GM12873 (cell line): ENCODE results near the gene MARK4.

Source experiments
- TF ChIP-seq, protein P1 (sequence below): IDR thresholded peaks from 2 replicates; pipeline ENCODE4 v1.5.1; 2012; ENCODE audit warnings: low read depth, mild to moderate bottlenecking, moderate library complexity, low read length, control low read depth; ENCODE audit not compliant: insufficient read depth; ENCODE audit errors: missing control alignments

The MARK4 gene

DNA sequence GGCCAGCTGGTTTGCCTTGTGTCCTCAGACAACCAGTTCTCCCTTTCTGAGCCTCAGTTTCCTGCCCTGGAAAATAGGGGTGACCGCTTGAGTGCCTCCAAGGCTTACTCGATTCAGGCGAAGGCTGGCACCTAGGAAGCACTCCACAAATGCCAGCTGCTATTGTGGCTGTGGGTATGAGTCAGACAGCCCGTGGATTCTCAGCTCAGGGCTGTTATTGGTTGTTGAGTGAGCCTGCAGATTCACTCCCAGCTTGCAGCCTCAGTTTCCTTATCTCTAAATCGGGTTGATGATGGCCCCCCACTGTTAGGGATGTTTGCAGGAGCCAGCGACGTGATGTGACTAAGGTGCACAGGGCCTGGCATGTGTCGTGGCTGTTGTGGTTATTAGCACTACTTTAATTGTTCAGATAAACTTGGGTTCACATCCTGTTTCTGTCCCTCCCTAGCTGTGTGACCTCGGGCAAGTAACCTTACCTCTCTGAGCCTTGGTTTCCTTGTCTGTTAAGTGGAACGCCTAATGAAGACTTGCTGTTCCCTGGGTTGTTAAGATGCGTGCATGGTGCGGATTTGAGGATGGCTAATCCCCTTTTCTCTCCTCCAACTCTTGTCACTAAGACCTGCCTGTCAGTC, 2.4 kb downstream of the MARK4 start:
- TF ChIP-seq, protein P1, sequence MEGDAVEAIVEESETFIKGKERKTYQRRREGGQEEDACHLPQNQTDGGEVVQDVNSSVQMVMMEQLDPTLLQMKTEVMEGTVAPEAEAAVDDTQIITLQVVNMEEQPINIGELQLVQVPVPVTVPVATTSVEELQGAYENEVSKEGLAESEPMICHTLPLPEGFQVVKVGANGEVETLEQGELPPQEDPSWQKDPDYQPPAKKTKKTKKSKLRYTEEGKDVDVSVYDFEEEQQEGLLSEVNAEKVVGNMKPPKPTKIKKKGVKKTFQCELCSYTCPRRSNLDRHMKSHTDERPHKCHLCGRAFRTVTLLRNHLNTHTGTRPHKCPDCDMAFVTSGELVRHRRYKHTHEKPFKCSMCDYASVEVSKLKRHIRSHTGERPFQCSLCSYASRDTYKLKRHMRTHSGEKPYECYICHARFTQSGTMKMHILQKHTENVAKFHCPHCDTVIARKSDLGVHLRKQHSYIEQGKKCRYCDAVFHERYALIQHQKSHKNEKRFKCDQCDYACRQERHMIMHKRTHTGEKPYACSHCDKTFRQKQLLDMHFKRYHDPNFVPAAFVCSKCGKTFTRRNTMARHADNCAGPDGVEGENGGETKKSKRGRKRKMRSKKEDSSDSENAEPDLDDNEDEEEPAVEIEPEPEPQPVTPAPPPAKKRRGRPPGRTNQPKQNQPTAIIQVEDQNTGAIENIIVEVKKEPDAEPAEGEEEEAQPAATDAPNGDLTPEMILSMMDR: no peak

DNA sequence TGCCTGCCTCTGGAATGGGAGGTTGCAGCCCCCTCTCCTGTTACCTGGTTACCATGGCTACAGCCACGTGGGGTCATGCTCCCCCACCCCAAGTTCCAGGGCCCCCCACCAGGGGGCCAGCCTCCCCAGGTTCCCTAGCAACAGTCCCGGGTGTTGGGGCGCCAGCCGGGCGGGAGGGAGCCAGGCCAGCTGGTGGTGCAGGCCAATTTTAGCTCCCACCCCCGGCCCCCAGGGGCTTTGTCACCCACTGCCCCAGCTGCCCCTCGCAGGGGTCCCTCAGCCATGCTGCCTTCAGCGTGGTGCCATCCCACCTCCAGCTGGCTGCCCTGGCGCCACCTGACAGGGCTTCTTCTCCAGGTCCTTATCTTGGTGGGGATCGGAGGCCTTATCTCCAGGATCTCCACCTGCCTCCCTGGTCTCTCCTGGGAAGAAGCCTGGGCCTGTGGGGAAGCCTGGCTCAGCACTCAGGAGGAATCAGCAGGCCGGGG, 3.0 kb downstream of the MARK4 start:
- TF ChIP-seq, protein P1: peak; percentile 53

DNA sequence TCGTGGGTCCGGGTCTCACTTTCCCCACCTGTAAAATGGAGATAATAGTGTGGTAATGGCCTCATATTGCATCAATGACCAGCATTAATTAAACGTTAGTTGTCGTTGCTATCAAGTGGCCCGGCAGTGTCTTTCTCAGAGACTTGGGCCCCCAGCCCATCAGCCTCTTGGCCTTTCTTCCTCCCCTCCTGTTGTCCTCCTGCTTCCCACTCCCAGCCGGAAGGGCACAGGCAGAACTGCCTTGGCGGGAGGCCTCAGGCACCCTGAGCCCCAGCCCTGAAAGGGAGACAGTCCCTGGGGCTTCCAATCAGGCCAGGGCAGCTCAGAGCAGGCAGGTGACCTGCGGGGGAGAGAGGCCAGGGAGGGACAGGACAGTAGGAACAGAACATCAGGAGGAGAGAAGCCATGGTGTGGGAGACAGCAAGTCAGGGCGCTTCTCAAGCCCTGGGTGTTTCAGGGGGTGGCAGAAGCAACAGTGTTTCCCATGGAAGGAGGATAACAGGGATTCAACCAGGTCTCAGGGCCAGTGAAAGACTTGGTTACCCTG, 4.6 kb downstream of the MARK4 start:
- TF ChIP-seq, protein P1: no peak

DNA sequence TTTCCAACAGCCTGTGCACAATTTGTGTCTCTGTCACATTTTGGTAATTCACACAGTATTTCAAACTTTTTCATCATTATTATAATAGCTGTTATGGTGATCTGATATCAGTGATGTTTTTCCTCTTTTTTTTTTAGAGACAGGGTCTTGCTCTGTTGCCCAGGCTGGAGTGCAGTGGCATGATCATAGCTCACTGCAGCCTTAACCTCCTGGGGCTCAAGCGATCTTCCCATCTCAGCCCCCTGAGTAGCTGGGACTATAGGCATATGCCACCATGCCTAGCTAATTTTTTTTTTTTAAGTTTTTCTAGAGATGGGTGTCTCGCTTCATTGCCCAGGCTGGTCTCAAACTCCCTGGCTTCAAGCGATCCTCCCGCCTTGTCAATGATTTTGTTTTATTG, 5.8 kb downstream of the MARK4 start:
- TF ChIP-seq, protein P1: no peak

DNA sequence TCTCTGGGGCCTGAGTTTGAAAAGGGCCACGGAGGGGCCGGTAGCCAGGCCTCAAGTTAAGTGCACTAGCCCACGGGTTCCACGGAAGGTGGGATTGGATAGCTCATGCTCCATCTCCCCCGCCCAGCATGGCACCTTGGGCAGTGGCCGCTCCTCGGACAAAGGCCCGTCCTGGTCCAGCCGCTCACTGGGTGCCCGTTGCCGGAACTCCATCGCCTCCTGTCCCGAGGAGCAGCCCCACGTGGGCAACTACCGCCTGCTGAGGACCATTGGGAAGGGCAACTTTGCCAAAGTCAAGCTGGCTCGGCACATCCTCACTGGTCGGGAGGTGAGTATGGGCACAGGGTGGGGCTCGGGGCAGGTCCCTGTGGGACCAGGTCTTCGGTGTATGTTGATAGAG, 7.8 kb downstream of the MARK4 start:
- TF ChIP-seq, protein P1: no peak

DNA sequence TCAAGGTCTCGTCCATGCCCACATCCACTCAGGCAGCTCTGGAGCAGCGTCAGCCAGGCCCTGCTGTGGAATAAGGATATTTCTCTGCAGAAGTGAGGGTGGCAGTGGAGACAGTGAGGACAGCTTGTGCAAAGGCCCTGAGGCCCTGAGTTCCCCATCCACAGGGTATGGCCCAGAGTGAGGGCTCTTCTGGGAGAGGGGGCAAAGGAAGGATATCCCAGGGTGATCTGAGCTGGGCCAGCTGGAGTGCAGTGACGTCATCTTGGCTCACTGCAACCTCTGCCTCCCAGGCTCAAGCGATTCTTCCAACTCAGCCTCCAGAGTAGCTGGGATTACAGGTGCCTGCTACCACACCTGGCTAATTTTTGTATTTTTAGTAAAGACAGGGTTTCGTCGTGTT, 11.5 kb downstream of the MARK4 start:
- TF ChIP-seq, protein P1: no peak

DNA sequence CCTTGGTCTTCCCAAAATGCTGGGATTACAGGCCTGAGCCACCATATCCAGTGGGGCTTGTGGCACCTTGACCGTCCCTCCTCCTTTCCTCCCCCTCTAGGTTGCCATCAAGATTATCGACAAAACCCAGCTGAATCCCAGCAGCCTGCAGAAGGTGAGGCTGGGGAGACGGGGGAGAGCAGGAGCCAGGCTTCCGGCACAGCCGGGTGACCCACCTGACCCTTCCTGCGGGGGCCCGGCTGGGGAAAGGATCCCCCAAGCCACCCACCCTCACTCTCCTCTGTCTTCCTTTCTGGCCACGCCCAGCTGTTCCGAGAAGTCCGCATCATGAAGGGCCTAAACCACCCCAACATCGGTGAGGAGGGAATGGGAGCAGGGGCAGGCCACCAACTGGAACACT, 11.9 kb downstream of the MARK4 start:
- TF ChIP-seq, protein P1: no peak
